GM19043 (cell line): ENCODE data around the gene LRBA.
A peak's percentile ranks its signal among the peaks of the same experiment; 100 is the strongest.
"Not testable (repeated sequence)": the region's sequence is repeated elsewhere in the genome, so short reads cannot be mapped to it uniquely, and the experiment has no call there.

Source experiments
- ATAC-seq: cut with Tn5 transposase; IDR thresholded peaks from one replicate; pipeline ENCODE4 v1.9.1; 2021; ENCODE audit warnings: low read depth; ENCODE audit not compliant: unreplicated experiment

Gene LRBA

DNA sequence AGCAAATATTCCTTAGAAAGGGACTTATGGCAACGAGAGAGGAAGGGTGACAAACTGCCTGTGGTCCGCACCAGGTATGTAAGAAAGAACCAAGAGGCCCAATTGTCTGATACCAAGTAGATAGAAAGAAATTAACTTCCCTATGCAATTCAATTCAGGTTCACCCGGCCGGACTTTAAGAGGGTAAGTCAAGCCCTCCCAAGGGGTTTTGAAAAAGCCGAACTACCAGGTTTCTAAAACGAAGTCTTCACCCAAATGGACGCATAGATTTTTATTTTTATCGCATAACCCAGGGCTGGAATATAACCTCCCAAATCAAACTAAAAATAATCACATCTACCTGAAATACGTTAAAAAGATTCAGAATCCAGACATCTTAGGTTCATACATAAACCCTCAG is 434.8 kb downstream of the LRBA start:
- no peak for ATAC-seq

- no peak for ATAC-seq
These were observed 435.4 kb downstream of the LRBA start for GRCh38 chr4:150579551-150580234.

DNA sequence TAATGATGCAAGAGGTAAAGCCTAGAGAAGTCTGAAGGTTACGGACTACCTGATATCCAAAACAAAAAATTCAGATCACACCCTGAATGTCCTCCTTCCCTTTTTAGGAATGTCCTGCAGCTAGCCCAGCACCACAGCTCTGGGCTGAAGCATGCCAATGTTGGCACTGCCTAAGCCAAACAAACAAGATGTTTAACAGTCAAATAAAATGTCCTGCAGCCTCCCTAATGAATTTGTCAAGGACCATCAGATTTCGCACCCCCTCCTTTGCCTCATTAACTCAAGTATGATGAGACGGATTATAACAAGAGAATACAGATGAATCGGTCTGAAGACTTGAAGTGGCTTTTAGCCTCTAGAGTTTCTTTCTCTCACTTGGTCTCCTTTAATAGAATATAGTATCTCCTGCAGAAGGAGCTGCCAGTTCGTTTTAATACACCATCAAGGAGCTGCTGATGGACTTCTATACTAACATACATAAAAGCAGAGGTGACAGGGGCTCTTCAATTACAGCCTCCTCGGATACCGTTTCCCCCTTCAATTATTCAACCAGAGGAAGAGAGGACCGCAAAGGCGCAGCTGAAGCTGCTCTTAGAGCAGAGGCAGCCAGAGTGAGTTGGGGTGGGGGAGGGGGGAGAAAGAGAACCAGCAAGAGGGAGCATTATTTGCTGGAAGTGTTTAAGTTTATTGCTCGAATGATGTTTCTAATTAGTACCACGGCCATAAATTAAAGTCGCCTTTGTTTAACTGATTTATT is 436.2 kb downstream of the LRBA start:
- no peak for ATAC-seq

DNA sequence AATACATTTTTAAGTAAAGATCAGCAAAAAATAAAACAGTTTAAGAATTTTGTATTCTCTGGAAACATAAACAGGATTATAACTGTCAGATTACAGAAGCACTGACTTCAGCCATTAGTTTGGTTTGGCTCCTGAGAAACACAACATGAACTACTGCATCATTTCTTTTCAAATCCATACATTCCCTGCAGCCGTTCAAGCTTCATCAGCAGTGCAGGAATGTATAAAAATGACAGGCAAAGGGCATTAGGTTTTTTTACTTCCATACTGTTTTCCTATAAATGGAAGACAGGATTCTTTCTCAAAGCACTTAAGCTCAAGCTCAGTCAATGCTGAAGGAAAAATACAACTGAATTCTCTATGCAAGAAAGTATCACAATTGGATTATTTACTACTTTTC is 437.3 kb downstream of the LRBA start:
- no peak for ATAC-seq

DNA sequence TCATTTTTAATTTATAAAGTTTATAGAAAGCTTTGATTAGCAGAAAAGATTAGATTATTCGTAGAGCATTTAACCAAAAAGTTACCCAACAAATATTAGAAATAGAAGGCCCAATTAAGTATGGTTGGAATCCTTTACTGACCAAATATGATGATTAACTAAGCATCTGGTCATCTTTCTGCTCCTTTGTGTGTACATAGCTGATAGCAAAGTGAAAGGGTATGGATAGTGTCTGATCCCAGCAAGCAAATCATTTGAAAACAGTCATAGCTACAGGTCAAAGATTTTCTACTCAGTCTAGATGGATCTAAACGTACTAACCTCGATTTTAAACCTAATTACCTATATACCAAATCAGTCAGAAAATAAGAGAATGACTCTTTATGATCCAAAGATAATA is 440.4 kb downstream of the LRBA start:
- no peak for ATAC-seq

DNA sequence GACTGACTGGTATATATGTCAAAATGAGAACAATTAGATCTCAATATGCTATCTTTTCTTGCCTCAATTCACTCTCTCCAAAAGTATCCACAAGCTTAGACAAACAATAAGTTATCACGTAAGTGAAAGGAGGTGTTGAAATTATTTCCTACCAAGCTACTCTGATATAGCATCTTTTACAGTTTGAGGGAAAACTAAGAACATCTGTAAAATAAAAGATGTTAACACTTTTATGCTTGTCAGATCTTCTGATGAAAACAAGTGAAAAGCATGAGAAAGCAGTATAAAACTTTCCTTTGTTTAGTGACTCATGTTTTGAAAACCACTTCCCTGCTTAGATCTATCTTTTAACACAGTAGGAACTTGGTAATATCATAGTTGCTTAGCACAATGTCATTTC is 441.6 kb downstream of the LRBA start:
- no peak for ATAC-seq

- ATAC-seq = peak; percentile 59
These were observed 442.2 kb downstream of the LRBA start for GRCh38 chr4:150572704-150573504.

DNA sequence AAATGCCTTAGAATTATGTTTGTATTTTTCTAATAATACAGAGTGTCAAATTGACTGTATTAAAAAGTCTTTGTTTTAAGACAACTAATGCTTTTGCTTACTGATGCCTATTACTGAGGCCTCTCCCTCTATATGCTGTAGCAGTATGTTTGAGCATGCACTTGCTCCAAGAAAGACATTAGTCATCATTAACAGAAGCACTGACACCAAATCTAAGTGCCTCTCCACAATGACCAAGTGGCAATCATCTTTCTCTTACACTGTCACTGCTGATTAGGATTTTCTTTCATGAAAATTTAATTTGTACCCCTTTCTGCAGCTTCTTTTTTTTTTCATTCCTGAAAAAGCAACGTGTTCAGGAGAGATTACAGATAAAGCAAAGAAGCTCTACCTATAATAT is 444.2 kb downstream of the LRBA start:
- no peak for ATAC-seq

DNA sequence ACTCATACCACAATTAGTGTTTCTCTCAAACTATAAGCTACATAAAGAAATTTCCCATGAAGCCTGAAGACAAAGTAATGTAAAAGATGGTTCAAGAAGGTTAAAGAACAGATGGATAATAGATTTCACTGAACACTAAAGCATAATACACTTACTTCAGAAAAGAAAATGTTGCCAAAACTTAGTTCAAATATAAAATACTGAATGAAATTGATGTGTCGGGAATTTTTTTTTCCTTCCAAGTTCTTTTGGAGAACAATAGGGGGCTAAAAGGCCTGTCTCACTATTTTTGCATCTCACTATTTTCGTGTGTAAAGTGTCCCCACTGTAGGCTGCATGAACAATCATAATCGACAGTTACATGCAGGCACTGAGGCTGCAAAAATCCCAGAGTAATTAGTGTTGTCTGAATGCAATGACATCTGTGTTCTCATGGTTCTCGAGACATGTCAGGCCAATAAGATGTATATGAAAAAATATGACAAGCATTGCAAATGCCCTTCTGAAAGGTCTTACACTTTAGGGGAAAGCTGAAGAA is 445.0 kb downstream of the LRBA start:
- ATAC-seq = no peak

DNA sequence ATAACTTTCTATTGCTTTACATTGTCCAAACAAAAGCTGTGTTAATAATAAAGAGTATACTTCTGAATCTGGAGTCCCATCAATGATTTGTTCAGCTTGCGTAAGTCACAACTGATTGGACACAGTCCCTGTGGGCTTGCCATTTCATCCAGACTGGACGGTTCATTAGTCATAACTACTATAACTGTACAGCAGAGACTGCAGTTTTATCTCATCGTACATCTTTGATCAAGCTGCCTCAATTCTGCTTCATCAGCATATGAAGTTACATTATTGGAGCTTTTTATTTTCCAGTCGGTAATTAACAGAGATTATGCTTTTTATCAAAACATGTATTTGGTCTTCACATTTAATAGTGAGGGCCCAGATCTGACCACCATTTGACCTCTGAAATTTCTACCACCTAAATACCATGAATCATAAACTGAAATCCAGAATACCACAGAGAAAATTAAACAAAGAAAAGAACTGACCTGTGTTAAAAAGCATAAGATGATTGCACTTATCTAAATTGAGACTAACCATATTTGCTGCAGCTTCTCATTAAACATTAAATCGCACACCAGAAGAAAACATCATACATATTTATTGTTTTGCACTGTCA is 445.6 kb downstream of the LRBA start:
- ATAC-seq = no peak

- ATAC-seq = no peak
These were observed 448.0 kb downstream of the LRBA start for GRCh38 chr4:150567070-150567469.

DNA sequence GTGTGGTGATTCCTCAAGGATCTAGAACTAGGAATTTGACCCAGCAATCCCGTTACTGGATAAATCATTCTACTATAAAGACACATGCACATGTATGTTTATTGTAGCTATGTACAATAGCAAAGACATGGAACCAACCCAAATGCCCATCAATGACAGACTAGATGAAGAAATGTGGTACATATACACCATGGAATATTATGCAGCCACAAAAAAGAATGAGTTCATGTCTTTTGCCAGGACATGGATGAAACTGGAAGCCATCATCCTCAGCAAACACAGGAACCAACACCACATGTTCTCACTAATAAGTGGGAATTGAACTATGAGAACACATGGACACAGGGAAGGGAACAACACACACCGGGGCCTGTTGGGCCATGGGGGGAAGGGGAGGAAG is 450.1 kb downstream of the LRBA start:
- not testable (repeated sequence) for ATAC-seq

- ATAC-seq = no peak
These were observed 452.3 kb downstream of the LRBA start for GRCh38 chr4:150562751-150563150.

GRCh38 chr4:150562250-150562649 is 452.8 kb downstream of the LRBA start:
- no peak for ATAC-seq

DNA sequence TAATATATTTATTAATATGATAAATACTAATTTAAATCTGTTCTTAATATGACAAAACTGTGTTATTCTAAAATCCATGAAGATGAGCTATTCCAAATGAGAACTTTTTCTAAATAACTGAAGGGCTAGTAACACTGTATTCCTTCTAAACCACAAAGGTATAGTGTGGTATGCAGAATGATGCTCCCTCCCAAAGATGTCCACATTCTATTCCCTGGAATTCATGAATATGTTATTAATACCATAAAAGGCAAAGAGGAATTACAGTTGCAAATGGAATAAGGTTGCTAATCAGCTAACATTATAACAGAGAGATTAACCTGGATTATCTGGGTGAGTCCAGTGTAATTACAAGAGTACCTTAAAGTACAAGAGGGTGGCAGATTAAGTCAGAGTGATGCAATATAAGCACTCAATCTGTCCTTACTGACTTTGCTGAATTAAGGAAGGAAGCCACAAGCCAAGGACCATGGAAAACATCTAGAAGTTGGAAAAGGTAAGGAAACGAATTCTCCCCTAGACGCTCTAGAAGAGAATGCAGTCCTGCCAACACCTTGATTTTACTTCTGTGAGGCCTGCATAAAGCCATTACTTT is 453.8 kb downstream of the LRBA start:
- ATAC-seq = no peak

GRCh38 chr4:150557811-150558210 is 457.3 kb downstream of the LRBA start:
- ATAC-seq = not testable (repeated sequence)

DNA sequence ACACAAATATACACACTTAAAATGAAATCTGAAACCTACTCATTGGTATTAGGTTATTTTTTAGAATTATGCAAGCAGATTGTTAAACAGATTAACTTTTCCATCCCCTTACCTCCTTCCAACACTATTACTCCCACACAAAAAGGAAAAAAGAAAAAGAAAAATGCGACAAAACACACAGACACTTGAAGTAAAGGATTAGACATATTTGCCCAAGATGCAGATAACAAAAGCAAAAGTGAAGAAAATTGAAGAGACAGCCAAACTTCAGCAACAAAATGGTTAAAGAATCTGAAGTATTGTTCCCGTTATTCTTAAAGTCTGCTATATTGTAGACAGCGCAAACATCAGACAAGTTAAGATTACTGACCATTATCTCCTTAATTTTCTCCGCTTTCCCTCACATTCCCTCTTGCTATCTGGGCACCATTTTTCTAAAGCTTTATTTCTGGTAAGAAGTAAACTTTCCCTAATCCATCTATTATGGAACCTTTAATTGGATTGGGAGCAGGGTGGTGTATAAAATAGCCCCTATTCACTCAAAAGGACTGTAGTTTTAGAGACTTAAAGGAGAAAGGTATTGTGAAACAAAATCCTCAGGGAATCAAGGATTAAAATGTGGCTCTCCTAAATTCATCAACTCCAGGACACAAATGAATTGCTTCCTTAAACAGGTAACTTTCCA is 467.8 kb downstream of the LRBA start:
- ATAC-seq = no peak

DNA sequence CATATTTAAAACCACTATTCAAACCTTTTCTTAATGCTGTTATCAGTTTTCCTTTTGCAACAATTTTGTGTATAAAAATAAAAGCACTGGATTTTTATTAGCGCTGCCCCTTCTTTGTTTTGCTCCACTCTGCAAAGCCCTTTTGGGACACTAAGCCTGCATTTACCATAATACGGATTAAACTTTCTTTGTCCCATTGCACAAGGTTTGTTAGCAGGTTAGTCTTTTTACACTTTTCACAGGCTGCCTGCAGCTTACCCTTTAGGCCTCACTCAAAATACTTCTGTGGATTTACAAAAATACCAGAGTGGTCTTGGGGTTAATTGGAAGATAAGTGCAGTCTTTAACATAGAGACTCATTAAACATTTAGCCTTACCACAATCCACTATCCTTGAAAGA is 468.8 kb downstream of the LRBA start:
- no peak for ATAC-seq

DNA sequence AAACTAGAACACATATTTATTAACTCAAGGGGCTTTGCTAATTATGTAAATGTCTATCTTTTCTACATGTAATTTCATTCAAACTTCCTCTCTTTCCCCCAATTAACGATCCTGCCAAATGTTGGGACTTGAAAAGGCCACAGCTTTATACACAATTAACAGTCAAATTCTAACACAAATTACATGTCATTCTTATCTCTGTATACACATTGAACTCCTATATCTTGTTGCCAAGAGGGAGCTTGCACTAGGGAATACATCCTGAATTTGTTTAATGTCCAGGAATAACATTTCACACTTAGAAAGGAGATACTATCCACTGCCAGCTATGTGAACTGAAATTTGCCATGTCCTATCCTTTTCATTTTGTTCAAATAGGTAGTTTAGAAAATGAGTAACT is 472.0 kb downstream of the LRBA start:
- ATAC-seq = no peak

GRCh38 chr4:150541681-150542080 is 473.4 kb downstream of the LRBA start:
- ATAC-seq = no peak
